ENCODE results near the gene OR2T34. TPM values are rescaled to one million over a fixed set of nuclear protein-coding genes. Genes with fewer than 3 reads are reported as not detected.
"Not testable (repeated sequence)": the region's sequence is repeated elsewhere in the genome, so short reads cannot be mapped to it uniquely, and the experiment has no call there.

The OR2T34 gene
- total RNA-seq, 1 experiment from 2014 or later, result not detected

- DNase-seq (ENCODE audit: low read depth), result not testable (repeated sequence)
Observed at GRCh38 chr1:248562672-248563071, 11.9 kb downstream of the OR2T34 start, which contains the start of gene OR2T29. Gene OR2T29, minus strand, starts transcription at chr1:248562772. Its CDS starts 3,281 bp downstream, at chr1:248559491.

GRCh38 chr1:248551027-248551426 is 23.5 kb downstream of the OR2T34 start:
- DNase-seq (ENCODE audit: low read depth), result not testable (repeated sequence)

GRCh38 chr1:248547383-248547782 is 27.2 kb downstream of the OR2T34 start:
- not testable (repeated sequence) for DNase-seq (ENCODE audit: low read depth)

GRCh38 chr1:248537449-248537848 is 37.1 kb downstream of the OR2T34 start:
- not testable (repeated sequence) for DNase-seq (ENCODE audit: low read depth)

Other genes starting within 250 kb of the OR2T34 start
- gene OR14C36, start 226.0 kb downstream of the OR2T34 start, total RNA-seq (2014; rRNA removed; shearing (Covaris generic)), result not detected in 2 replicates
- gene OR2T4, start 213.1 kb downstream of the OR2T34 start, total RNA-seq (2014; rRNA removed; shearing (Covaris generic)), result not detected in 2 replicates
- gene OR2T6, start 199.0 kb downstream of the OR2T34 start, total RNA-seq (2014; rRNA removed; shearing (Covaris generic)), result not detected in 2 replicates
- not detected in 2 replicates for gene OR2T1, start 171.7 kb downstream of the OR2T34 start, total RNA-seq (2014; rRNA removed; shearing (Covaris generic))
- gene OR2T2, start 129.1 kb downstream of the OR2T34 start, total RNA-seq (2014; rRNA removed; shearing (Covaris generic)), result not detected in 2 replicates
- not detected in 2 replicates for gene OR2T3, start 101.4 kb downstream of the OR2T34 start, total RNA-seq (2014; rRNA removed; shearing (Covaris generic))
- not detected in 2 replicates for gene OR2T5, start 86.2 kb downstream of the OR2T34 start, total RNA-seq (2014; rRNA removed; shearing (Covaris generic))
- gene OR2G6, start 66.7 kb downstream of the OR2T34 start, total RNA-seq (2014; rRNA removed; shearing (Covaris generic)), result not detected in 2 replicates
- gene OR2T29, start 12.0 kb downstream of the OR2T34 start, total RNA-seq (2014; rRNA removed; shearing (Covaris generic)), result not detected in 2 replicates
- not detected in 2 replicates for gene OR2T10, start 22.9 kb upstream of the OR2T34 start, total RNA-seq (2014; rRNA removed; shearing (Covaris generic))
- not detected in 2 replicates for gene OR2T11, start 60.3 kb upstream of the OR2T34 start, total RNA-seq (2014; rRNA removed; shearing (Covaris generic))
- not detected in 2 replicates for gene OR2T35, start 70.5 kb upstream of the OR2T34 start, total RNA-seq (2014; rRNA removed; shearing (Covaris generic))
- gene OR2T27, start 80.8 kb upstream of the OR2T34 start, total RNA-seq (2014; rRNA removed; shearing (Covaris generic)), result not detected in 2 replicates
- not detected in 2 replicates for gene OR14I1, start 128.0 kb upstream of the OR2T34 start, total RNA-seq (2014; rRNA removed; shearing (Covaris generic))
- gene LYPD8, start 181.0 kb upstream of the OR2T34 start, total RNA-seq (2014; rRNA removed; shearing (Covaris generic)), result 1.4 and 2.1 TPM in 2 replicates